Activated naive CD4-positive, alpha-beta T cell treated with anti-CD3 and anti-CD28 coated beads, Interleukin-2, amount 10 ng/mL, durations not matched to agents 7 days and 5 days (primary cell): ENCODE measurements around the gene N4BP2L1.
"Not testable (repeated sequence)": the region's sequence is repeated elsewhere in the genome, so short reads cannot be mapped to it uniquely, and the experiment has no call there.

Experiments used
- CTCF ChIA-PET: fragments of 350-600 bp; sonication (Branson Sonifier 250); formaldehyde crosslinking; loops from one replicate; lab custom pipeline; 2021; ENCODE audit warnings: antibody characterized with exemption; lab: Charles Lee
- DNase-seq: peaks from one replicate; pipeline ENCODE4 v3.0.0-alpha.2; 2020
- H3K27ac Mint-ChIP-seq: one replicate; pipeline ENCODE4 v1.8.0; 2021; ENCODE audit warnings: mild to moderate bottlenecking, moderate library complexity, mixed read lengths
- H3K27me3 Mint-ChIP-seq: one replicate; pipeline ENCODE4 v1.8.0; 2021; ENCODE audit warnings: mild to moderate bottlenecking, mixed read lengths
- H3K36me3 Mint-ChIP-seq: one replicate; pipeline ENCODE4 v1.8.0; 2021; ENCODE audit warnings: mixed read lengths
- H3K4me1 Mint-ChIP-seq: one replicate; pipeline ENCODE4 v1.8.0; 2021; ENCODE audit warnings: mixed read lengths
- H3K4me3 Mint-ChIP-seq: one replicate; pipeline ENCODE4 v1.8.0; 2021; ENCODE audit warnings: mild to moderate bottlenecking, moderate library complexity, mixed read lengths
- H3K9me3 Mint-ChIP-seq: one replicate; pipeline ENCODE4 v1.8.0; 2021; ENCODE audit warnings: mixed read lengths

Gene N4BP2L1

DNA sequence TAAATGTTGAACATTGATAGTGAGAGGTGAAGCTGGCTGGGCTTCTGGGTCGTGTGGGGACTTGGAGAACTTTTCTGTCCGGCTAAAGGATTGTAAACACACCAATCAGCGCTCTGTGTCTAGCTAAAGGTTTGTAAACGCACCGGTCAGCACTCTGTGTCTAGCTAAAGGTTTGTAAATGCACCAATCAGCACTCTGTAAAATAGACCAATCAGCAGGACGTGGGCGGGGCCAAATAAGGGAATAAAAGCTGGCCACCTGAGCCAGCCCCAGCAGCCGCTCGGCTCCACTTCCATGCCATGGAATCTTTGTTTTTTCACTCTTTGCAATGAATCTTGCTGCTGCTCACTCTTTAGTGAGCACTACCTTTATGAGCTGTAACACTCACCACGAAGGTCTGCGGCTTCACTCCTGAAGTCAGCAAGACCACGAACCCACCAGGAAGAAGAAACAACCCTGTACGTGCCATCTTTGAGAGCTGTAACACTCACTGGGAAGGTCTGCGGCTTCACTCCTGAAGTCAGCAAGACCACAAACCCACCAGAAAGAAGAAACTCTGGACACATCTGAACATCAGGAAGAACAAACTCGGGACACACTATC lies 77.0 kb downstream of the N4BP2L1 start:
- H3K9me3 Mint-ChIP-seq, H3K27me3 Mint-ChIP-seq, DNase-seq, H3K4me3 Mint-ChIP-seq, H3K27ac Mint-ChIP-seq, CTCF ChIA-PET: not testable (repeated sequence)
- peaks cover 38% of the 10 kb centered on the region for H3K36me3 Mint-ChIP-seq
- peaks cover 15% of the 10 kb centered on the region for H3K4me1 Mint-ChIP-seq
